NCI-H446 (cell line): ENCODE measurements around the gene ATP6AP1.

Source experiments
- DNase-seq, 2 experiments: peaks; one replicate each; lab custom pipeline; 2025; lab: John Stamatoyannopoulos, UW

ATP6AP1 gene

GRCh38 chrX:154470434-154470833 is 42.0 kb downstream of the ATP6AP1 start:
- no peak for DNase-seq

- no peak for DNase-seq
Measured at GRCh38 chrX:154470914-154471568, 42.6 kb downstream of the ATP6AP1 start.

DNA sequence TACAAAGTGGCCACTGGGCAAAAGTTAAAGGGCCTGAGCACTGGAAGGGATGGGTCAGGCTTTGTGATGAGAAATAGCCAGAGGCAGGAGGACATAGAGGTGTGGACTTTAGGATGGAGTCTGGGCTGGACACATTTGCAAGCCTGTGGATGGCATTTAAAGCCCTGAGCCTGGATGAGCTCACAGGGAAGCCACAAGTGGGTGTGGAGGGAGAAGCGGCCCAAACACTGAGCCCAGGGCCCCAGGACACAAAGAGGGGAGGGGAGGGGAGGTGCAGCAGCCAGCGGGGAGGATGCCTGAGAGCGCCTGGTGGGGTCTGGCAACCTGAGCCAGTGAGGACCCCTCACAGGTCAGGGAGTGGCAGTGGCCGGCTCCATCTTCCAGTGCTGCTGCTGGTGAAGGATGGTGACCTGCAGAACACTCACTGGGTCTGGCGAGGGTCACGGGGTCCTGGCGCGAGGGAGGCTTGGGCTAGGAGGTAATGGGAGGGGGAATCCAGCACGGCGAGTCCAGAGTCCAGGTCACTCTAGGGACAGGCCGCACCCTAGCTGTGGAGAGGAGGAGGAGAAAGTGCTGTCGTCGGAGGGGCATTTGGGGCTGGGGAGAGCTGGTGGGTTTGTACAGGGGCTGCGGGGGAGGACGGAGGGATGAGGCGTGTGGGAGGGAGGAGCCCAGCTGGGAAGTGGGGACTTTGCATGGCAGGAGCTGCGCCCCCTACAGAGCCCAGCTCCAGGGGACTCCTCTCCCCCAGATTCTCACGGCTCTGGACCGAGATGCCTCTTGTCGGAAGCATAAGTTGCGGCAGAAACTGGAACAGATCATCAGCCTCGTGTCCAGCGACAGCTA is 43.6 kb downstream of the ATP6AP1 start:
- DNase-seq = no peak

DNA sequence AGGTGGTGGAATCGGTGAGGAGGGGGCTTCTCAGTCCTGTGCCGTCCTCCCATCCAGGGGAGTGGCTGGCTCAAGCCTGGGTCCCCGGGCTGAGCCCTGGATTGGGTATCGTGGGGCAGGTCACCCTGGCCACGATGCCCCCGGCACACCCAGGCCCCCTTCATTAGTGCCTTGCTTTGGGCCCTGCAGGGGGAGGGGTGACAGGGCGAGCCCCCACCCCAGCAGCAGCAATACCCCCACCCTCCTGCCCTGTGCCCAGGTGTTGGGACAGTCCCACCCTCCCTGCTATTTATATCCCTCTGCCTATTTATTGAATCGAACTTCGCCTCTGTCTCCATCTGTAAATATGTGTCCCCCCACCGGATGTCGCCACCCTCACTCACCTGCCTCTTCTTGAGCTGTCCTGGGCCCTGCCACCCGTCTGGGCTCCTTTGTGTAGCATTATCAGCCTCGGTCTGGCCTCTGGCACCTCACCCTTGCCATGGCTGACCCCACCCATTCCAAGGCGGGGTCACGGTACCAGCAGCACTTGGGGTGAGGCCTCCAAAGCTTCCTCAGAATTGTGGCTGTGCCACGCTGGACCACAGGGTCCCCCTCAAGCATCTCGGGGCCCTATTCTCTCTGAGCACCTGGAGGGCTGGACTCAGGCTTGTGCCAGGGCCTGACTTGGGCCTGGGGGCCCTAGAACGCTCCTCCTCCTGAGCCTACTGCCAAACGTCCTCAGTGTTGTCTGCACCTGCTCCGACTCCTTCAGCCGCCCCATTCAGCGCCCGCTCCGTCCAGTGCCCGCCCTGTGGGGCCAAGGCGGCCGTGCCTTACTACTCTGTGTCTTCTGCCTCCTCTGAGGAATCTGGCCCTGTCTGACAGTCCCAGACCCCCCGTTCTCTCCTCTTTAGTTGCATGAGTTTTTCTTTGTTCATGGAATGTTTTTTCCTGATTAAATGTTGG is 44.5 kb downstream of the ATP6AP1 start:
- no peak for DNase-seq

DNA sequence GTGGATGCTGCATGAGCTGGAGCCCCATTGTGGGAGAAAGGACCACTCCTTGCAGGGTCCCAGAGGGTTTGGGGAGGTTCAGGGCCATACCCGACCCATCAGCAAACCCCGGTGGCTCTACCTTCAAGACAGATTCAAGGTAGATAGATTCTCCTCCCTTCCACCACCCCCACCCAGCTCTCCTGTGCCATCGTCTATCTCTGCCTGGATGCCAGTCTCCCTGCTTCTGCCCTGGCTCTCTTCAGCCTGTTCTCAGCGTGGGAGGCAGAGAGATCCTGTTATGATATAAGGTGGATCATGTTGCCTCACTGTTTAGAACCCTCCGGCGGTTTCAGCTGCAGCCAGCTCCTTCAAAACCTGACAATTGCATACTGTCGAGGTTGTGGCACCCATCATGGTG is 45.2 kb downstream of the ATP6AP1 start:
- DNase-seq = no peak

GRCh38 chrX:154476821-154477220 is 48.3 kb downstream of the ATP6AP1 start:
- DNase-seq = no peak

GRCh38 chrX:154477891-154478477 is 49.5 kb downstream of the ATP6AP1 start:
- DNase-seq = no peak

- DNase-seq = peak; percentile 26 to 90
Measured at GRCh38 chrX:154478728-154479622, 50.5 kb downstream of the ATP6AP1 start, which contains the start of gene LAGE3. Gene LAGE3, minus strand, starts transcription at chrX:154479281. Its CDS starts 366 bp downstream, at chrX:154478915.

- DNase-seq = no peak
Measured at GRCh38 chrX:154481195-154481594, 52.7 kb downstream of the ATP6AP1 start.

- DNase-seq = no peak
Measured at GRCh38 chrX:154481911-154482601, 53.6 kb downstream of the ATP6AP1 start.

DNA sequence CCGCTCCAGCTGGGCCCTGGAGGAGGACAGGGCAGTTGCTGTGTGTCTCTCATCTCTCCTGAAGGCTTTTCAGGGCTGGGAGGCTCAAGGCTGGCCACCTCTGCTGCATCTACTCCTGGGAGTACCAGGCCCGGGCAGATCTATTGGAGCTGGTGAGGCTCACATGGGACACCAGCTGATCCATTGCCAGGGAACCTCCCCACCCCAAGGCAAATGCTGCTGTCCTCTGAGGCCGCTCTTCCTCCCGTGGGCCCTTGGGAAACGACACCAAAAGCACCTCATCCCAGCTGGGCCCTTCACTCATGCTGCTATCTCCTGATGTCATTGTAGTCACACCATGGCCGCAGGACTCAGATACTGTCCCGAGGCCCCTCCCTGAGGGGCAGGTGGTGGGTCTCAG is 54.3 kb downstream of the ATP6AP1 start:
- no peak for DNase-seq

DNA sequence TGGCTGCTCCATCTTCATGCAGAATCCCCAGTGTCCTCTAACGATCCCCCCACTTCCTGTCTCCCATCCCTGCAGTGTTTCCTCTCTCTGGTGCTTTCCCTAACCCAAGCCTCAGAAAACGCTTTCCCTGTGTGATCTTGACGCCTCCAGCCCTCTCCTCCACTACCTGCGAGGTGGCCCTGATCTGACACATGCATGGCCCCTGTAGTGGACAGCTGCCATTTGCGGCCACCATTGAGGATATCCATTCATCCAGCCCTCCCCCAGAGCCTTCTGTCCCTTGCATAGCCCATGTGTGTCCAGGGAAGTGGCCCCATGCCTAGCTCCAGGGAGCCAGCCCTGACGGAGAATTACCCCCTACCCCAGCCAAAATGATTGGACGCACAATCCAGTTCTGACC is 54.8 kb downstream of the ATP6AP1 start:
- DNase-seq = no peak

DNA sequence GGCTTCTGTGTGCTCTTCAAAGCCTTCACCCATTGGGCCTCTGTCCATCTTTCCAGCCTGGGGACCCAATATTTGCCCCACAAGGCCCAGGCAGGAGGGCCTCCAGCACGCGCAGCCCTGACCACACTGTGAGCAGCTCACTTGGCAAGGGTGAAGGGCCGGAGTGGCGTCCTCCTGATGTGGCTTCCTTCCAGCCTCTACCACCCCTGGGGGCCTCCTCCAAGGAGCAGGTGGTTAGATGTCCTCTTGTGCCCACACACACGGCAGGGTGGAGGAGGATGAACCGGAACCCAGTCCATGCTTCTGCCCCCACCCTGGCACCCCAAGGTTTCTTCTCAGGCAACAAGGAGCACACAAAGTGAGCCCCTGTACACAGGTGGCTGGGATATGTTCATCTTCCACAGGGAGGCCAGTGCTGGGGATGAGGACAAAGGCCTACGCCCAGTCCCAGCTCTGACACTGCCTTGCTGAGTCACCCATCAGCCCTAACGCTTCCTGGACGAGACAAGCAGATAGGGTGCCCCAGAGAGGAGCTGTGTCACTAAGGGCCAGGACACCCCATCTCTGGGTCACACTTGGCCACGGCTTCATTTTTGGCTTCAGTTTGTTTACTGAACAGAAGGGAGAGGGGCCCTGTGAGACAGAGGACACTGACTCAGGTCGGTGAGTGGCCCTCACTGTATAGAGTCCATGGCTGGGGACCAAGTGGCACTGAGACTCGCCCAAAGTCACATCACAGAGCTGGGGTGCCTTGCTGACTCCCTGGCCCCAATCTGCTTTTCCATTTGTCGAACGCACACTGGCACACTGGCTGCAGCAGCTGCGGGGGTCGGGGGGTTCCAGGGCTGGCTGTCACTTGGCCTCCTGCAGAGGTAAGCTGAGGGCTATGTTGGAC is 56.0 kb downstream of the ATP6AP1 start:
- no peak for DNase-seq

DNA sequence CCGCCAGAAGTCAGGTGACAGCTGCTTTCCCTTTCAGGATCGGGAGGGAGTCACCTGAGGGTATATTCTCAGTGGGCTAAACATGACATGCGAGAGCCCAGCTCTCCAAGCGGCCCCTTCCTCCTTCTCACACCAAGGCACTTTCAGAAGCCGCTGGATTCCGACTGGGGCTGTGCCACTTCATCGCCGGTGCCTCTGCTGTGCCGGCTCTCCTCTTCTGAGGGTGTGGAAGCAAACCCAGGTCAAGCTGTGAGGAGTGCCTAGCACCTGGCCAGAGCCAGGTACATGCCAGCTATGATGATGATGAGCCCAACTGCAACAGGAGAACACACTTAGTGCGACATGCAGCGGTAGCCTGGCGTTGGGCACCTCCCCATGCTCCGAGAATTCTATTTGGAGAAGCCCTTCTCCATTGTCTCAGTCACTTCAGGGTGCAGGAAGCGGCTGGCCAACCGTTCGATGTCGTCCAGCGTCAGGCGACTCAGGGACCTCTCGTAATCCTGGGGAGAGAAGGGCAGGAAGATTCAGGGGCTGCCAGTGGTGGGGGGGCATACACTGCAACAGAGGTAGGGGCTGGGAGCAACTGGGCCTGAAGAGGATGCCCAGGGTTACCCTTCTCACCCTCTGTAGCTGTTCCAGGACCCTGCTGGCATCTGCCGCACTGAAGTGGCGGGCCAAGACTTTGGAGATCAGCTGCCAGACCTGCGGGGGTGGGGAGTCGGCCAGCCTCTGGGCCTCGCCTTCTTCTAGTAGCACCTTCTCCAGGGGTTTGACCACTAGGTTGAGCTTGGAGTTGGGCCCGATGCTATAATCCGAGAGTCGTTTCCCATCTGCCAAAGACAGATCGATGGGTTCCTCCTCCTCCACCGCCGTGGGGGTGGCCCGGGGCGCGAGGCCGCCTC is 56.9 kb downstream of the ATP6AP1 start:
- DNase-seq = peak in 1 of 2 experiments; percentile 19

GRCh38 chrX:154486052-154486395 is 57.5 kb downstream of the ATP6AP1 start:
- peak in 1 of 2 experiments; percentile 19 for DNase-seq
